Left ventricle myocardium inferior (tissue), 1 donor: ENCODE data around the gene FHIT. TPM values are rescaled to one million over a fixed set of nuclear protein-coding genes. Genes with fewer than 3 reads are reported as not detected.

Experiments used
- DNase-seq: peaks from one replicate; pipeline ENCODE4 v3.0.0-alpha.2; 2020
- H3K27ac ChIP-seq: fragments of 200-600 bp; replicated peaks from 2 replicates; pipeline ENCODE4 v1.8.0; 2021
- H3K27me3 ChIP-seq: fragments of 200-600 bp; 2 replicates; pipeline ENCODE4 v1.8.0; 2021; ENCODE audit warnings: low read depth
- H3K36me3 ChIP-seq: fragments of 200-600 bp; 2 replicates; pipeline ENCODE4 v1.8.0; 2021
- H3K4me1 ChIP-seq: fragments of 200-600 bp; 2 replicates; pipeline ENCODE4 v1.8.0; 2021
- H3K4me3 ChIP-seq: fragments of 200-600 bp; 2 replicates; pipeline ENCODE4 v1.8.0; 2021; ENCODE audit warnings: mild to moderate bottlenecking, moderate library complexity
- H3K9me3 ChIP-seq: fragments of 200-600 bp; replicated peaks from 2 replicates; pipeline ENCODE4 v1.8.0; 2021
- intact Hi-C: fragments of 100-400 bp; cut with micrococcal nuclease; formaldehyde crosslinking; loops from one replicate; pipeline ENCODE4 v1.11.0; 2022
- total RNA-seq: library from RNA; stranded (reverse); fragmentation: NEBNext Ultra II Directional; extraction: Animal tissue kit (Norgen Biotek cat#: 25700); gene quantifications from one replicate; pipeline ENCODE4 v1.2.1, GENCODE V29; 2021
- TF ChIP-seq, protein P1 (sequence below): fragments of 200-600 bp; IDR thresholded peaks from 2 replicates; pipeline ENCODE4 v1.8.0; 2021; ENCODE audit warnings: antibody characterized with exemption, mild to moderate bottlenecking, borderline replicate concordance
- donor health status: DM: no; HTN: yes; CAD: no; lungs with severe emphysema.

FHIT gene
- total RNA-seq, 1 donor from 2014 or later: 16.0 TPM

DNA sequence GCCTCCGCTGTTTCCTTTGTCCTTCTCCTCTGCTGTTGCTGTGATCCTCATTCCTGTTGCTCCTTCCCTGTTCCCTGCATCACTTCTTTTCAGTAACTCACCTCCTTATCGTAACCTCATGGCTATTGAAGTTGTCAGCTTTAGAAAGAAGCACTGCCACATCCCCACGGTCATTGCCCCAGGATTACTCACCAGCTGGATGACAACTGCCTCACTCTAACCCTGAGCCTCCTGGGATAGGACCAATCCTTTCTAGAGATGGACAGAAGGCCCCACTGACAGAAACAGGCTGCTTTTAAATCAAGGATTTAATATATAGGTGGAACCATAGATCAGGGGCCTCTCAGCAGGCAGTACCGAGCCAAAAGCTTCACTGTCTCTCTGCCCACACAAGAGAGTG lies 4.1 kb downstream of the FHIT start:
- no peak overlapping the region for H3K27ac ChIP-seq
- no peak overlapping the region for H3K4me3 ChIP-seq
- no peaks in the 10 kb centered on the region for H3K27me3 ChIP-seq
- peaks cover 47% of the 10 kb centered on the region for H3K4me1 ChIP-seq
- TF ChIP-seq, protein P1, sequence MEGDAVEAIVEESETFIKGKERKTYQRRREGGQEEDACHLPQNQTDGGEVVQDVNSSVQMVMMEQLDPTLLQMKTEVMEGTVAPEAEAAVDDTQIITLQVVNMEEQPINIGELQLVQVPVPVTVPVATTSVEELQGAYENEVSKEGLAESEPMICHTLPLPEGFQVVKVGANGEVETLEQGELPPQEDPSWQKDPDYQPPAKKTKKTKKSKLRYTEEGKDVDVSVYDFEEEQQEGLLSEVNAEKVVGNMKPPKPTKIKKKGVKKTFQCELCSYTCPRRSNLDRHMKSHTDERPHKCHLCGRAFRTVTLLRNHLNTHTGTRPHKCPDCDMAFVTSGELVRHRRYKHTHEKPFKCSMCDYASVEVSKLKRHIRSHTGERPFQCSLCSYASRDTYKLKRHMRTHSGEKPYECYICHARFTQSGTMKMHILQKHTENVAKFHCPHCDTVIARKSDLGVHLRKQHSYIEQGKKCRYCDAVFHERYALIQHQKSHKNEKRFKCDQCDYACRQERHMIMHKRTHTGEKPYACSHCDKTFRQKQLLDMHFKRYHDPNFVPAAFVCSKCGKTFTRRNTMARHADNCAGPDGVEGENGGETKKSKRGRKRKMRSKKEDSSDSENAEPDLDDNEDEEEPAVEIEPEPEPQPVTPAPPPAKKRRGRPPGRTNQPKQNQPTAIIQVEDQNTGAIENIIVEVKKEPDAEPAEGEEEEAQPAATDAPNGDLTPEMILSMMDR: no peak
- H3K9me3 ChIP-seq: no peaks in the 10 kb centered on the region
- DNase-seq: no peak
- intact Hi-C loops: no loop called here
- H3K36me3 ChIP-seq: no peaks in the 10 kb centered on the region

DNA sequence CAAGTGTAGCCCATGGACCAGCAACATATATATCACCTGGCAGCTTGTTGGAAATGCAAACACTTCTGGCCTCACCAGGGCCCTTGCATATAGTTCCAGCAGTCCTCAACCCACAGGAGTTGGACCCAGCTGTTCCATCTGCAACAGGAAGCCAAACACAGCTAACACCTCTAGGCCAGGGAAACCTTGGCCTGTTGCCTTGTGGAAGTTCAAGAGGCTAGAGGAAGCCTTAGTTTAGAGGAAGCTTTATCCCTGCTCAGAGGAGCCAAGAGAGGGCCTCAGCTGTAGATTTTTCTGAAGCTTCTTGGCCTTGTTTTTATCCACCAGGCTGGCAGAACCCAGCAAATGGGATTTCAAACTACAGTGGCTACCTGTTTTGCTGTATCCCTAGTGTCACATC lies 11.4 kb downstream of the FHIT start:
- H3K4me3 ChIP-seq: no peak overlapping the region
- intact Hi-C loops: no loop called here
- H3K36me3 ChIP-seq: no peaks in the 10 kb centered on the region
- H3K27ac ChIP-seq: peak overlapping the region; percentile 45
- no peaks in the 10 kb centered on the region for H3K9me3 ChIP-seq
- H3K4me1 ChIP-seq: peaks cover 33% of the 10 kb centered on the region
- peak; percentile 17 for DNase-seq
- TF ChIP-seq, protein P1: no peak
- no peaks in the 10 kb centered on the region for H3K27me3 ChIP-seq

GRCh38 chr3:61237858-61238257 lies 13.4 kb downstream of the FHIT start:
- no peaks in the 10 kb centered on the region for H3K27me3 ChIP-seq
- no peak for DNase-seq
- no peak overlapping the region for H3K27ac ChIP-seq
- peaks cover 45% of the 10 kb centered on the region for H3K4me1 ChIP-seq
- H3K4me3 ChIP-seq: no peak overlapping the region
- H3K36me3 ChIP-seq: no peaks in the 10 kb centered on the region
- H3K9me3 ChIP-seq: no peaks in the 10 kb centered on the region
- intact Hi-C loops: no loop called here
- TF ChIP-seq, protein P1: no peak

- H3K4me1 ChIP-seq: peaks cover 45% of the 10 kb centered on the region
- intact Hi-C loops: no loop called here
- H3K27me3 ChIP-seq: no peaks in the 10 kb centered on the region
- DNase-seq: no peak
- H3K9me3 ChIP-seq: no peaks in the 10 kb centered on the region
- peak overlapping the region; percentile 11 for H3K27ac ChIP-seq
- no peak overlapping the region for H3K4me3 ChIP-seq
- TF ChIP-seq, protein P1: no peak
- no peaks in the 10 kb centered on the region for H3K36me3 ChIP-seq
Measured at GRCh38 chr3:61236556-61236955, 14.7 kb downstream of the FHIT start.

DNA sequence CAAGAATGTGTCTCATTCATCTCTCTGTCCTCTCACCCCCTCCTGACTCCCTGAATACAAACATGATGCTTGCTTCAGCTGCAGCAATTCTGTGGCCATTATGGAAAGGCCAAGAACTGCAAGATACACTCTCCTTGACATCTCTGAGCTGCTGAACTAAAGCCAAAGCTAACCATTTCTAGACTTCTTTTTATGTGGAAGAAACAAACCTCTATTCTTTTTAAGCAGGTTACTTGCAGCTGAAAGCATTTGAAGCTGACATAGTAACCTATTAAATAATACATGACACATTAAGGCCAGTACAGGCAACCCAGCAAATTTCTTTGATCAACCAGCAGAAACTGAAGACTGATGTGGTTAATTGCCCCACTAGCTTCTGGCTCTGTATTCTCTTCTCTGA lies 17.5 kb downstream of the FHIT start:
- H3K4me1 ChIP-seq: peaks cover 29% of the 10 kb centered on the region

More for the DNA sequence above, 17.5 kb downstream of the FHIT start:
- Histone ChIP-seq H3K36me3 (no peaks in the 10 kb centered on the region), H3K27ac (no peak overlapping the region), H3K9me3 (no peaks in the 10 kb centered on the region), H3K4me3 (no peak overlapping the region), H3K27me3 (no peaks in the 10 kb centered on the region)
- no peak for DNase-seq
- intact Hi-C loops: no loop called here
- TF ChIP-seq, protein P1: no peak
